Ascending aorta (tissue), 2 donors: ENCODE measurements around the gene MS4A18. TPM values are rescaled to one million over a fixed set of nuclear protein-coding genes. Genes with fewer than 3 reads are reported as not detected.
"Not testable (repeated sequence)": the region's sequence is repeated elsewhere in the genome, so short reads cannot be mapped to it uniquely, and the experiment has no call there.

Experiments used
- DNase-seq, 2 donors: peaks; one replicate each; pipeline ENCODE4 v3.0.0-alpha.2; 2019; ENCODE audit warnings: low spot score in 2 of 2
- H3K27ac ChIP-seq, 2 donors: fragments of 200-600 bp; sonication (generic); one replicate each; pipeline ENCODE4 v1.5.1; 2016 to 2017; ENCODE audit warnings: mild to moderate bottlenecking in 1 of 2
- H3K27me3 ChIP-seq: fragments of 200-600 bp; sonication (generic); one replicate; pipeline ENCODE4 v1.5.1; 2017
- H3K36me3 ChIP-seq, 2 donors: fragments of 200-600 bp; sonication (generic); one replicate each; pipeline ENCODE4 v1.5.1; 2016
- H3K4me1 ChIP-seq, 2 donors: fragments of 200-600 bp; sonication (generic); one replicate each; pipeline ENCODE4 v1.5.1; 2016 to 2017; ENCODE audit warnings: mild to moderate bottlenecking in 1 of 2
- H3K4me3 ChIP-seq, 2 donors: fragments of 200-600 bp; sonication (generic); one replicate each; pipeline ENCODE4 v1.5.1; 2016 to 2017; ENCODE audit warnings: mild to moderate bottlenecking in 1 of 2
- H3K9me3 ChIP-seq, 2 donors: fragments of 200-600 bp; sonication (generic); one replicate each; pipeline ENCODE4 v1.5.1; 2016
- intact Hi-C: fragments of 100-400 bp; cut with DNase I; formaldehyde crosslinking; loops from one replicate; pipeline ENCODE4 v1.15.1; 2023
- total RNA-seq: library from RNA; depleted of rRNA; stranded (reverse); fragments of >200 nt; gene quantifications from one replicate; pipeline ENCODE4 v1.1.0, GENCODE V29; 2016
- TF ChIP-seq, protein P1 (sequence below), 3 experiments: fragments of 200-600 bp in 2 of 3; fragments of 450-650 bp in 1 of 3; sonication (generic) in 2 of 3; IDR thresholded peaks; one replicate each; pipeline ENCODE4 v1.5.1; 2016 to 2019; ENCODE audit warnings: antibody characterized with exemption in 3 of 3, mild to moderate bottlenecking in 1 of 3, moderate library complexity in 1 of 3

MS4A18 gene
- total RNA-seq, 1 donor from 2014 or later: not detected

- TF ChIP-seq, protein P1, sequence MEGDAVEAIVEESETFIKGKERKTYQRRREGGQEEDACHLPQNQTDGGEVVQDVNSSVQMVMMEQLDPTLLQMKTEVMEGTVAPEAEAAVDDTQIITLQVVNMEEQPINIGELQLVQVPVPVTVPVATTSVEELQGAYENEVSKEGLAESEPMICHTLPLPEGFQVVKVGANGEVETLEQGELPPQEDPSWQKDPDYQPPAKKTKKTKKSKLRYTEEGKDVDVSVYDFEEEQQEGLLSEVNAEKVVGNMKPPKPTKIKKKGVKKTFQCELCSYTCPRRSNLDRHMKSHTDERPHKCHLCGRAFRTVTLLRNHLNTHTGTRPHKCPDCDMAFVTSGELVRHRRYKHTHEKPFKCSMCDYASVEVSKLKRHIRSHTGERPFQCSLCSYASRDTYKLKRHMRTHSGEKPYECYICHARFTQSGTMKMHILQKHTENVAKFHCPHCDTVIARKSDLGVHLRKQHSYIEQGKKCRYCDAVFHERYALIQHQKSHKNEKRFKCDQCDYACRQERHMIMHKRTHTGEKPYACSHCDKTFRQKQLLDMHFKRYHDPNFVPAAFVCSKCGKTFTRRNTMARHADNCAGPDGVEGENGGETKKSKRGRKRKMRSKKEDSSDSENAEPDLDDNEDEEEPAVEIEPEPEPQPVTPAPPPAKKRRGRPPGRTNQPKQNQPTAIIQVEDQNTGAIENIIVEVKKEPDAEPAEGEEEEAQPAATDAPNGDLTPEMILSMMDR (IDR thresholded peaks at IDR 0.05): no peak
- Histone ChIP-seq H3K9me3 (no peaks in the 10 kb centered on the region), H3K27ac (no peak overlapping the region), H3K4me1 (no peaks in the 10 kb centered on the region), H3K4me3 (no peak overlapping the region), H3K36me3 (no peaks in the 10 kb centered on the region), H3K27me3 (no peaks in the 10 kb centered on the region)
- intact Hi-C loops: no loop called here
- no peak for DNase-seq
Measured at GRCh38 chr11:60757231-60757800, 32.8 kb downstream of the MS4A18 start.

DNA sequence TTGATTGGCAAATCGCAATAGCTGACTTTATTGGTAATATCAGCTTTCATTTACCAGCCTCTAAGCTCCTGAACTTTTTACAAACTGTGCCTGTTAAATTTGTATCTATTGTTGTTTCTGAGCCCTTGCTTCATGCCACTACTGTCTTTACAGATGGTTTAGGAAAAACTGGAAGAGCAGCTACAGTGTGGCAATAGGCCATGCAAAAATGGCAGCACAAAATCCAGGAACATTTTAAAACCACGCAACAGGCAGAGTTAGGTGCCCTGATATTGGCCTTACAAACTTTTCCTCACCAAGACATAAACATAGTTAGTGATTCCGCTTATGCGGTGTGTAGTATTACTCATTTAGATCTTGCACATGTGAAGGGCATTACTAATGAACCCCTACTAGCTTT, 34.2 kb downstream of the MS4A18 start:
- DNase-seq, H3K27me3 ChIP-seq, H3K4me1 ChIP-seq, H3K4me3 ChIP-seq, intact Hi-C loops, H3K36me3 ChIP-seq, H3K9me3 ChIP-seq, H3K27ac ChIP-seq: not testable (repeated sequence)

GRCh38 chr11:60759438-60760225, 35.1 kb downstream of the MS4A18 start:
- DNase-seq, H3K27ac ChIP-seq, H3K4me3 ChIP-seq, H3K36me3 ChIP-seq, H3K27me3 ChIP-seq, H3K9me3 ChIP-seq, intact Hi-C loops, H3K4me1 ChIP-seq: not testable (repeated sequence)

DNA sequence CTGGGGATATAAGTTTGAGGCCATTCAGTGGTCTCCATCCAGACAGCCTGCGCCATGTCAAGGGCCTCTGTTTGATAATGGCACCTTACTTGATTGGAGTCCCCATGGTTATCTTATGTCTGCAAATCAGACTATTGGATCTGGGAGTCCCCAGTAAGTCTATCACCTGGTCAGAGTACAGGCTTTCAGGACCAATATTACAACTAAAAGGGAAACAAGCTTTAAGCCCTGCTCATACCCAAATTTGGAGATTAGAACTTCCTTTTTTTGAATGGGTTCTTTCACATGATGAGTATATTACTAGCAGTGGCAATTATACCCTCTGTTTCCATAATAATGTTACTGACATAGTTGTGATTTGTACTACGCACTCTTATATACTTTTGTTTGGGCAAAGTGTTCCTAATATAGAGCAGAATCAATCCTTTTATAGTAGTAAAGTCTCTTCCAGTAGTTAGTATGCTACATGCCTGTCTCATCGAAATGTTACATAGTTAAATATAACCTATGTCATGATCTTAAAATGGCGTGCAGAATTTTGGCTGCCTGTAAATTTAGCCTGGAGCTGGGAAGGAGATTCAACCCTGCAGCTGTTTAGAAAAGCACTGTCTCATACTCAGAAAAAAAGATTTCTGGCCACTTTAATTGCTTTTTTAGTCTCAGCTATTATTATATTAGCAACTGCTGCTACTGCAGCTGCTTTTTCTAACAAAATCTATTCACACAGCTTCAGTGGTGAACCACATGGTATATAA, 37.1 kb downstream of the MS4A18 start:
- Histone ChIP-seq H3K36me3 (no peaks in the 10 kb centered on the region), H3K9me3 (no peaks in the 10 kb centered on the region), H3K27me3 (no peaks in the 10 kb centered on the region), H3K27ac (no peak overlapping the region), H3K4me3 (no peak overlapping the region), H3K4me1 (no peaks in the 10 kb centered on the region)
- intact Hi-C loops: no loop called here
- TF ChIP-seq, protein P1 (IDR thresholded peaks at IDR 0.05): no peak
- no peak for DNase-seq

DNA sequence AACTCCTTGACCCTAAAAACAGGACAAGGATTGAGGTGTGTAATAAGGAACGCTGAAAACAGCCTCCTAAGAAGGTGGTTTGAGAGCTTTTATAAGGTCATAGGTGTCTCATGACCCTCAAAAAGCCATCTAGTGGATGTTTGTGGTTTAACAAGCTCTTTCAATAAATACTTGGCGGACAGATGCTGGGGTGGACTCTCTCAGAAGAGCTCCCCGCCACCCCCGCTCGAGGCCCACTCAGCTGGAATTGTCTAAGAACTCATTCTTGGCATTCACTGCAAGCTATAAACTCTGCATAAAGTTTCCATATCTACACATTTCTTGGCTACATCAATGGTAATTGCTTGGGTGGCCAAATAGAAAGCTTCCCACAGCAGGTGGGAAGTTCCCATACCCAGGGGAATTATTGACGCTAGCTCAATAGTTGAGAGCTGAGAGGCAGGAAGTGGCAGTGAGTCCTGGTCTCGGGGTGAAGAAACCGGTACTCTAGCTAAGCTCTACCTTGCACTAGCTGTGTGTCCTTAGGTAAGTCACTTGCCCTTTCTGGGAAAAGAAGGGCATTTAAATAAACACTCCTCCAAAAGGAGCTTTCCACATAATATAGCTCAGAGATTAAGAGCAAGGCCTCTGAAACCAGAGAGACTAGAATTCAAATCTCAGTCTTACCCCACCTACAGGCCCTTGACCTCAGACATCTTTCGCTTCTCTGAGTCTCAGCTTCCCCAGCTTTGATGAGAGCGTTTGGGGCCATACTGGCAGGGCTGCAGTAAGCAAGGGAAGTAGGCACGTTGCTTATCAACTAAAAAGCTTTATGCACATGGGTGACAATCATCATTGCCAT, 38.6 kb downstream of the MS4A18 start:
- no peak for DNase-seq
- H3K4me1 ChIP-seq: no peaks in the 10 kb centered on the region
- H3K9me3 ChIP-seq: no peaks in the 10 kb centered on the region
- no peaks in the 10 kb centered on the region for H3K36me3 ChIP-seq
- no peaks in the 10 kb centered on the region for H3K27me3 ChIP-seq
- TF ChIP-seq, protein P1 (IDR thresholded peaks at IDR 0.05): no peak
- no peak overlapping the region for H3K27ac ChIP-seq
- intact Hi-C loops: no loop called here
- H3K4me3 ChIP-seq: no peak overlapping the region

DNA sequence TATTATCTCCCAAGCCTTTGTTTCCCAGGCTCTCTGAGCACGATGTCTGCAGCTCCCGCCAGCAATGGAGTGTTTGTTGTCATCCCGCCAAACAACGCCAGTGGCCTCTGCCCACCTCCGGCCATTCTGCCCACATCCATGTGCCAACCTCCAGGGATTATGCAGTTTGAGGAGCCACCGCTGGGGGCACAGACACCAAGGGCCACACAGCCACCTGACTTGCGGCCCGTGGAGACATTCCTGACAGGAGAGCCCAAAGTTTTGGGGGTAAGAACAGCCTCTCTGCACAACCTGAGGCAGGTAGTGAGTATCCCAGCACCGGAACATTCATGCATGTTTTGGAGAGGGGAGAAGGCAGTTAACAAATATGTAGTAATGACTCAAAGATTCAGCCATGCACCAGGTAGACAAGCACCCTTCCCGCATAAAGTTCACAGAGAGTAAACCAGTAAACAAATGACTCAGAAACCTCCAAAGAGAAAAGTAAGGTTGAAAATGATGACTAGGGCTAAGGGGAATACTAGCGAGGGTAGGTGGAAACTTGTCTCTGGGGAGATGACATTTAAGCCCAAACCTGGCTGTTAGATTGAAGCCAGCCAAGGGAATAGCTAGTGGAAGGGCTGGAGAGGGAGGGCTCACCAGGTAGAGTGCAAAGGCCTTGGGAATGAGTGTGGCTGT, 39.3 kb downstream of the MS4A18 start:
- no peaks in the 10 kb centered on the region for H3K4me1 ChIP-seq
- TF ChIP-seq, protein P1 (IDR thresholded peaks at IDR 0.05): no peak
- no peak overlapping the region for H3K4me3 ChIP-seq
- no peaks in the 10 kb centered on the region for H3K9me3 ChIP-seq
- intact Hi-C loops: no loop called here
- no peak overlapping the region for H3K27ac ChIP-seq
- no peaks in the 10 kb centered on the region for H3K36me3 ChIP-seq
- no peaks in the 10 kb centered on the region for H3K27me3 ChIP-seq
- DNase-seq: no peak
